ENCODE data around the gene CCDC172. TPM values are rescaled to one million over a fixed set of nuclear protein-coding genes. Genes with fewer than 3 reads are reported as not detected.

Gene CCDC172
- total and polyA plus RNA-seq, 2 donors (not counting 1 experiment from before 2014, with no cell fraction given): not detected

- Histone ChIP-seq H3K4me2 (replicated peaks; ENCODE audit: low read depth, low read length, poor library complexity, severe bottlenecking) (no peak overlapping the region), H3K4me3 (ENCODE audit: control extremely low read depth in 1 of 5, extremely low read depth in 1 of 5, insufficient read depth in 1 of 5, low read depth in 2 of 5, low read length in 4 of 5) (no peak overlapping the region), H4K20me1 (ENCODE audit: control insufficient read depth, insufficient read depth, low read length, poor library complexity, severe bottlenecking) (no peaks in the 10 kb centered on the region), H3K27me3 (replicated peaks in 1 of 4; ENCODE audit: control extremely low read depth in 1 of 4, control insufficient read depth in 3 of 4, insufficient read depth in 4 of 4, low read length in 3 of 4) (no peaks in the 10 kb centered on the region), H3K9me3 (ENCODE audit: control extremely low read depth in 1 of 3, control insufficient read depth in 2 of 3, insufficient read depth in 1 of 3, low read length in 2 of 3) (peaks cover 0 to 7% (median 0%) of the 10 kb centered on the region in 3 donors), H3K4me1 (ENCODE audit: control insufficient read depth in 2 of 2, insufficient read depth in 2 of 2, low read length in 2 of 2) (no peaks in the 10 kb centered on the region), H3K36me3 (replicated peaks in 1 of 2; ENCODE audit: control extremely low read depth in 1 of 2, control insufficient read depth in 1 of 2, extremely low read depth in 1 of 2, insufficient read depth in 2 of 2, low read length in 1 of 2) (no peaks in the 10 kb centered on the region), H3K79me2 (ENCODE audit: control insufficient read depth, insufficient read depth, low read length) (no peaks in the 10 kb centered on the region), H3K27ac (ENCODE audit: low read length in 2 of 2) (no peak overlapping the region), H3K9ac (ENCODE audit: low read length) (no peak overlapping the region), H2AFZ (ENCODE audit: insufficient read depth, low read depth, low read length, poor library complexity, severe bottlenecking) (no peak overlapping the region)
- WGBS (ENCODE audit: insufficient coverage): 54% methylated on average over 11 of the region's 17 CpGs
- DNase-seq (no peak), ATAC-seq (ENCODE audit: low read depth) (no peak)
- ChIA-PET POLR2A (no interaction called here), CTCF (no interaction called here)
- H3K27me3 Mint-ChIP-seq: no peaks in the 10 kb centered on the region
- H3K27ac Mint-ChIP-seq: no peak overlapping the region
- no peaks in the 10 kb centered on the region for H3K4me1 Mint-ChIP-seq
- TF ChIP-seq EZH2 (IDR thresholded peaks at IDR 0.05; ENCODE audit: borderline replicate concordance, insufficient read depth, low read depth, low read length, poor library complexity, severe bottlenecking): no peak
- intact Hi-C loops (cut with micrococcal nuclease): no loop called here
- H3K9me3 Mint-ChIP-seq (ENCODE audit: insufficient read depth): no peaks in the 10 kb centered on the region
- no peak overlapping the region for H3K4me3 Mint-ChIP-seq
Observed at GRCh38 chr10:116324951-116325635, 845 bp downstream of the CCDC172 start.

GRCh38 chr10:116325987-116326386, 1.7 kb downstream of the CCDC172 start:
- Histone ChIP-seq H3K36me3 (replicated peaks in 1 of 2; ENCODE audit: control extremely low read depth in 1 of 2, control insufficient read depth in 1 of 2, extremely low read depth in 1 of 2, insufficient read depth in 2 of 2, low read length in 1 of 2) (no peaks in the 10 kb centered on the region), H3K27ac (ENCODE audit: low read length in 2 of 2) (no peak overlapping the region), H3K9me3 (ENCODE audit: control extremely low read depth in 1 of 3, control insufficient read depth in 2 of 3, insufficient read depth in 1 of 3, low read length in 2 of 3) (peaks cover 0 to 7% (median 0%) of the 10 kb centered on the region in 3 donors), H3K4me1 (ENCODE audit: control insufficient read depth in 2 of 2, insufficient read depth in 2 of 2, low read length in 2 of 2) (no peaks in the 10 kb centered on the region), H3K4me3 (ENCODE audit: control extremely low read depth in 1 of 5, extremely low read depth in 1 of 5, insufficient read depth in 1 of 5, low read depth in 2 of 5, low read length in 4 of 5) (no peak overlapping the region), H3K79me2 (ENCODE audit: control insufficient read depth, insufficient read depth, low read length) (no peaks in the 10 kb centered on the region), H3K27me3 (replicated peaks in 1 of 4; ENCODE audit: control extremely low read depth in 1 of 4, control insufficient read depth in 3 of 4, insufficient read depth in 4 of 4, low read length in 3 of 4) (no peaks in the 10 kb centered on the region), H3K9ac (ENCODE audit: low read length) (no peak overlapping the region), H3K4me2 (replicated peaks; ENCODE audit: low read depth, low read length, poor library complexity, severe bottlenecking) (no peak overlapping the region), H2AFZ (ENCODE audit: insufficient read depth, low read depth, low read length, poor library complexity, severe bottlenecking) (no peak overlapping the region), H4K20me1 (ENCODE audit: control insufficient read depth, insufficient read depth, low read length, poor library complexity, severe bottlenecking) (no peaks in the 10 kb centered on the region)
- Mint-ChIP-seq H3K27ac (no peak overlapping the region), H3K4me1 (no peaks in the 10 kb centered on the region), H3K27me3 (no peaks in the 10 kb centered on the region), H3K4me3 (no peak overlapping the region), H3K9me3 (ENCODE audit: insufficient read depth) (no peaks in the 10 kb centered on the region)
- 64% methylated on average over 1 of the region's 2 CpGs for WGBS (ENCODE audit: insufficient coverage)
- ATAC-seq (ENCODE audit: low read depth): no peak
- TF ChIP-seq CTCF (IDR thresholded peaks at IDR 0.05) (no peak), EZH2 (IDR thresholded peaks at IDR 0.05; ENCODE audit: borderline replicate concordance, insufficient read depth, low read depth, low read length, poor library complexity, severe bottlenecking) (no peak)
- intact Hi-C loops (cut with micrococcal nuclease): no loop called here
- no peak for DNase-seq
- POLR2A ChIA-PET: no interaction called here
- CTCF ChIA-PET: no interaction called here
